Neural cell (in vitro differentiated cells): ENCODE data around the gene REG1A.

Experiments used
- CTCF ChIP-seq: fragments of 450-650 bp; IDR thresholded peaks from 2 replicates; pipeline ENCODE4 v1.5.1; 2014; ENCODE audit warnings: antibody characterized with exemption, mild to moderate bottlenecking, moderate library complexity; ENCODE audit not compliant: poor library complexity, severe bottlenecking
- POLR2AphosphoS5 ChIP-seq: IDR thresholded peaks from 2 replicates; pipeline ENCODE4 v1.6.1; 2012
- REST ChIP-seq: IDR thresholded peaks from 2 replicates; pipeline ENCODE4 v1.6.1; 2012; ENCODE audit warnings: borderline replicate concordance

- no peak for TF ChIP-seq POLR2AphosphoS5
- no peak for TF ChIP-seq REST
- TF ChIP-seq CTCF: no peak
Observed at GRCh38 chr2:79101024-79101423, 19.3 kb upstream of the REG1A start.
